Measurements from ENCODE around the gene DNAAF9. TPM values are rescaled to one million over a fixed set of nuclear protein-coding genes. Genes with fewer than 3 reads are reported as not detected.

Gene DNAAF9
- total RNA-seq, 1 experiment from 2014 or later, result 7.6 TPM

DNA sequence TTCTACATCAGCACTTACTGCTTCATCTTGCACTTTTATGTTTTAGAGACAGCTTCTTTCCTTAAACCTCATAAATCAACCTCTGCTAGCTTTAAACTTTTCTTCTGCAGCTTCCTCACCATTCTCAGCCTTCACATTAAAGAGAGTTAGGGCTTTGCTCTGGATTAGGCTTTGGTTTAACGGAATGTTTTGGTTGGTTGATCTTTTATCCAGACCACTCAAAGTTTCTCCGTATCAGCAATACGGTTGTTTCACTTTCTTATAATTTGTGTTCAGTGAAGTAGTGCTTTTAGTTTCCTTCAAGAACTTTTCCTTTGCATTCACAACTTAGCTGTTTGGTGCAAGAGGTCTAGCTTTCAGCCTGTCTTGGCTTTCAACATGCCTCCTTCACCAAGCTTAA is 40.4 kb downstream of the DNAAF9 start:
- intact Hi-C loops (cut with micrococcal nuclease), result no loop called here
- no TSS peak for BruUV-seq (replicated peaks)
- H3K4me3 Mint-ChIP-seq (ENCODE audit: unreplicated experiment), result no peak overlapping the region
- TF ChIP-seq CTCF (IDR thresholded peaks at IDR 0.05; ENCODE audit: unreplicated experiment), result no peak
- DNase-seq (ENCODE audit: unreplicated experiment), result no peak
- H3K4me1 Mint-ChIP-seq (ENCODE audit: insufficient read depth, unreplicated experiment), result no peaks in the 10 kb centered on the region
- H3K27ac Mint-ChIP-seq (ENCODE audit: low read depth, unreplicated experiment), result no peak overlapping the region
- no peaks in the 10 kb centered on the region for H3K27me3 Mint-ChIP-seq (ENCODE audit: insufficient read depth, unreplicated experiment)
- H3K9me3 Mint-ChIP-seq (ENCODE audit: unreplicated experiment), result no peaks in the 10 kb centered on the region
- ChIA-PET CTCF (no interaction called here), POLR2A (interaction anchor here (1.6 kb wide), 1 partner anchor 15 kb away, joined by 7 read pairs; no protein-coding TSS in a partner anchor)
- H3K36me3 Mint-ChIP-seq (ENCODE audit: insufficient read depth, unreplicated experiment), result peaks cover 52% of the 10 kb centered on the region

DNA sequence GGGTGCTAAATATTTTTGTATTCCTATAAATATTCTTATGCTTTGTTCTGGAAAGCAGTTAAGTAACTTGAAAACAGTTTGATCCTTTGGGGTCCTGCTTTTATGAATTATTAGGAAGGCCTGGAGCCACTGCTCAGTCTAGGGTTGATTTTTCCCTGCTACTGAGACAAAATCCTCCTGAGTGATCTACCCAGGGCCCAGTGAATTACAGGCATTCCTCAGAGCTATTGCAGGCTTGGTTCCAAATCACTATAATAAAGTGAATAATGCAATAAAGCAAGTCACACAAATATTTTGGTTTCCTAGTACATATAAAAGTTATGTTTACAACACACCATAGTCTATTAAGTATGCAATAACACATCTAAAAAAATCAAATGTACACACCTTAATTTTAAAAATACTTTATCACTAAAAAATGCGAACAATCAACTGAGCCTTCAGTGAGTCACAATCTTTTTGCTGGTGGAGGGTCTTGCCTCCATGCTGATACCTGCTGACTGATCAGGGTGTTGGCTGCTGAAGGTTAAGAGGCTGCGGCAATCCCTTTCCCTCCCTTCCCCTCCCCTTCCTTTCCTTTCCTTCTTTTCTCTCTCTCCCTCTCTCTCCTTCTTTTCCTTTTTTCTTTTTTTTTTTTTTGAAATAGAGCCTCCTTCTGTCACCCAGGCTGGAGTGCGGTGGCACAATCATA is 43.0 kb downstream of the DNAAF9 start:
- Mint-ChIP-seq H3K9me3 (ENCODE audit: unreplicated experiment) (no peaks in the 10 kb centered on the region), H3K27ac (ENCODE audit: low read depth, unreplicated experiment) (no peak overlapping the region), H3K4me3 (ENCODE audit: unreplicated experiment) (no peak overlapping the region), H3K4me1 (ENCODE audit: insufficient read depth, unreplicated experiment) (no peaks in the 10 kb centered on the region), H3K36me3 (ENCODE audit: insufficient read depth, unreplicated experiment) (peaks cover 26% of the 10 kb centered on the region), H3K27me3 (ENCODE audit: insufficient read depth, unreplicated experiment) (no peaks in the 10 kb centered on the region)
- ChIA-PET POLR2A (interaction anchor here (1.1 kb wide), 1 partner anchor 16 kb away, joined by 3 read pairs; no protein-coding TSS in a partner anchor), CTCF (no interaction called here)
- TF ChIP-seq CTCF (IDR thresholded peaks at IDR 0.05; ENCODE audit: unreplicated experiment), result no peak
- DNase-seq (ENCODE audit: unreplicated experiment), result no peak
- BruUV-seq (replicated peaks), result no TSS peak
- intact Hi-C loops (cut with micrococcal nuclease), result no loop called here

DNA sequence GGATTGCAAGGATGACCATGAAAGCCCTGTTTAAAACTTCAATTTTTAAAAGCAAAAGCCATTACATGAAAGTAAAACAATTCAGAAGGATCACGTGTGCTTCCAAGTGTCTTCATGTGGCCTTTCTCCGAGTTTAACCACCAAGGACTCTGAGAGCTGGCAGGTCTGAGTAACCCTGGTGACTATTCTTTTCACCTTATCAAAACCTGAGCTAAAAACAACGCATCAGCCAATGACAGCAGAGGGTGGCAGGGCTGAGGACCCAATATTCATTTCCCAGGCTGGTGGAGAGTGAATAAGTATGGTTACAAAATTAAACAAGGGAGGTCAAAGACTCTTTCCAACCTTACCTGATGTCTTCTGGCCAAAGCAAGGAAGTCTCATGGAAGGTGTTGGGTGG is 46.7 kb downstream of the DNAAF9 start:
- Mint-ChIP-seq H3K4me1 (ENCODE audit: insufficient read depth, unreplicated experiment) (peaks cover 5% of the 10 kb centered on the region), H3K27ac (ENCODE audit: low read depth, unreplicated experiment) (no peak overlapping the region), H3K4me3 (ENCODE audit: unreplicated experiment) (no peak overlapping the region), H3K36me3 (ENCODE audit: insufficient read depth, unreplicated experiment) (peaks cover 15% of the 10 kb centered on the region), H3K27me3 (ENCODE audit: insufficient read depth, unreplicated experiment) (no peaks in the 10 kb centered on the region), H3K9me3 (ENCODE audit: unreplicated experiment) (no peaks in the 10 kb centered on the region)
- no peak for DNase-seq (ENCODE audit: unreplicated experiment)
- no peak for TF ChIP-seq CTCF (IDR thresholded peaks at IDR 0.05; ENCODE audit: unreplicated experiment)
- intact Hi-C loops (cut with micrococcal nuclease), result no loop called here
- ChIA-PET POLR2A (no interaction called here), CTCF (no interaction called here)
- no TSS peak for BruUV-seq (replicated peaks)

- Mint-ChIP-seq H3K36me3 (ENCODE audit: insufficient read depth, unreplicated experiment) (peaks cover 11% of the 10 kb centered on the region), H3K27ac (ENCODE audit: low read depth, unreplicated experiment) (no peak overlapping the region), H3K27me3 (ENCODE audit: insufficient read depth, unreplicated experiment) (no peaks in the 10 kb centered on the region), H3K4me3 (ENCODE audit: unreplicated experiment) (no peak overlapping the region), H3K4me1 (ENCODE audit: insufficient read depth, unreplicated experiment) (peaks cover 5% of the 10 kb centered on the region), H3K9me3 (ENCODE audit: unreplicated experiment) (no peaks in the 10 kb centered on the region)
- no peak for DNase-seq (ENCODE audit: unreplicated experiment)
- intact Hi-C loops (cut with micrococcal nuclease), result no loop called here
- no peak for TF ChIP-seq CTCF (IDR thresholded peaks at IDR 0.05; ENCODE audit: unreplicated experiment)
- no TSS peak for BruUV-seq (replicated peaks)
- POLR2A ChIA-PET, result interaction anchor here (0.6 kb wide), 1 partner anchor 38 kb away, joined by 3 read pairs; no protein-coding TSS in a partner anchor
- CTCF ChIA-PET, result interaction anchor here (0.6 kb wide), 1 partner anchor 36 kb away, joined by 5 read pairs; no protein-coding TSS in a partner anchor
Observed at GRCh38 chr20:3358676-3359340, 48.7 kb downstream of the DNAAF9 start.

Other genes with a start within 250 kb of the DNAAF9 start
- gene FASTKD5, start 247.8 kb downstream of the DNAAF9 start, total RNA-seq (2022), result 15.0 and 18.2 TPM in 2 replicates
- gene UBOX5, start 247.8 kb downstream of the DNAAF9 start, total RNA-seq (2022), result 5.0 and 5.9 TPM in 2 replicates
- gene LZTS3, start 234.1 kb downstream of the DNAAF9 start, total RNA-seq (2022), result 5.3 and 8.5 TPM in 2 replicates
- gene DDRGK1, start 203.0 kb downstream of the DNAAF9 start, total RNA-seq (2022), result 116 and 136 TPM in 2 replicates
- 69.4 and 97.1 TPM in 2 replicates for gene ITPA, start 198.2 kb downstream of the DNAAF9 start, total RNA-seq (2022)
- 4.1 and 5.7 TPM in 2 replicates for gene SLC4A11, start 168.5 kb downstream of the DNAAF9 start, total RNA-seq (2022)
- gene ATRN, start 63.3 kb upstream of the DNAAF9 start, total RNA-seq (2022), result 29.7 and 34.7 TPM in 2 replicates